KOPT-K1 (cell line): ENCODE data around the gene KLC1.

Experiments used
- H3K27ac ChIP-seq: fragments of 200-600 bp; sonication (generic); 2 replicates; pipeline ENCODE4 v1.5.1; 2016; ENCODE audit warnings: antibody characterized with exemption, mild to moderate bottlenecking, low read depth, low read length; ENCODE audit not compliant: poor library complexity, severe bottlenecking
- H3K36me3 ChIP-seq: fragments of 200-600 bp; sonication (generic); 2 replicates; pipeline ENCODE4 v1.5.1; 2017; ENCODE audit warnings: antibody characterized with exemption, mild to moderate bottlenecking, low read length, moderate library complexity; ENCODE audit not compliant: insufficient read depth
- H3K9me3 ChIP-seq: fragments of 200-600 bp; sonication (generic); 2 replicates; pipeline ENCODE4 v1.5.1; 2017; ENCODE audit warnings: antibody characterized with exemption, low read length, mild to moderate bottlenecking; ENCODE audit not compliant: insufficient read depth, poor library complexity, severe bottlenecking

The KLC1 gene

DNA sequence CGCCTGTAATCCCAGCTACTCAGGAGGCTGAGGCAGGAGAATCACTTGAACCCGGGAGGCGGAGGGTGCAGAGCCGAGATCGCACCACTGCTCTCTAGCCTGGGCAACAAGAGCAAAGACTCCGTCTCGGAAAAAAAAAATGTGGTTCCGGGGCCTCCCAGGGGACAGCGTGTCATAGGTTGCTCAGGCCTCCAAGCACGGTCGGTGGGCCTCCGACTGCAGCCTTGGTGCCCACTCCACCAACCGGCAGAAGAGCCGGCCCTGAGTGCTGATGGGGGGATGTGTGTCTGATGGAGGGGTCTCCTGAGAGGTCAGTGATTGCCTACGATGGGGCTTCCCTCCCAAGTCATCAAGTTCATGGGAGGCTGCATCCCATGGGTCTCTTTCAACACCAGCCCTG, 102.5 kb downstream of the KLC1 start:
- Histone ChIP-seq H3K9me3 (no peaks in the 10 kb centered on the region), H3K27ac (no peak overlapping the region), H3K36me3 (peaks cover 82% of the 10 kb centered on the region)

DNA sequence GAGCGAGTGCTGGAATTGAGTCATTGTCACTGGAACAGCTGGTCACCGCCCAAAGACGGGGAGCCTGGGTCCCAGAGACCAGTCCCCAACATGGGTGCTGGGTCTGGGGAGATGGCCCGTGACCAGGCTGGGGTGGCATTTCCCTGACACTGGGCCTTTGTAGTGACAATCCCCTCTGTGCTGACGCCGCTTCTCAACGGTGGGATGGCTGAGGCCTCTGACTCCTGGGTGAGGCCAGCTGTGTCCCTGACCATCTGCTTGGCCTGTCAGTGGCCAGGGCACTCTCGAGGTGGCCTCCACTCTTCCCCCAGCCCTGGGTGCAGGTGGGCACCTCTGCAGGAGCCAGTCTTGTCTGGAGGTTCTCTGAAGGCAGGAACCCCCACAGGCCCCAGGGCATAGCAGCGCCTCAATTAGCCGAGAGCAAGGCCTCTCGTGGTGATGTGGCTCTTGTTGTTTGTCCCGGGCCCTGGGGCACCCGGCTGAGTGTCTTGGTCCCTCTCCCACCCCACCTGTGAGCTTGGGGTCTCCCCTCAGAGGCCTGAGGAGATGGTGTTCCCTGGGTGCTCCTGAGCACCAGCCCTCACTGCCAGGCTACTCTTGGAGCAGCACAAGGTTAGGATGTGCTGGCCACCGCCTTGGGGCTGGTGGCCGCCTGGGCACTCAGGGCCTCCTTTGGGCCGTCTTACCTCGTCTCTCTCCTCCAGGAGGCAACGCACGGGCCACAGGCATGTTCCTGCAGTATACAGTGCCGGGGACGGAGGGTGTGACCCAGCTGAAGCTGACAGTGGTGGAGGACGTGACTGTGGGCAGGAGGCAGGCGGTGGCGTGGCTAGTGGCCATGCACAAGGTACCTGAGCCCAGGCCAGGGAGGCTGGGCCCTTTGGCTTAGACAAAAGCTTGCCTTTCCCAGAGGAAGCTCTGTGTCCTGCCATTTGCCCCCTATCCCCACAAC, 103.2 kb downstream of the KLC1 start:
- H3K27ac ChIP-seq = no peak overlapping the region
- peaks cover 79% of the 10 kb centered on the region for H3K36me3 ChIP-seq
- H3K9me3 ChIP-seq = no peaks in the 10 kb centered on the region

DNA sequence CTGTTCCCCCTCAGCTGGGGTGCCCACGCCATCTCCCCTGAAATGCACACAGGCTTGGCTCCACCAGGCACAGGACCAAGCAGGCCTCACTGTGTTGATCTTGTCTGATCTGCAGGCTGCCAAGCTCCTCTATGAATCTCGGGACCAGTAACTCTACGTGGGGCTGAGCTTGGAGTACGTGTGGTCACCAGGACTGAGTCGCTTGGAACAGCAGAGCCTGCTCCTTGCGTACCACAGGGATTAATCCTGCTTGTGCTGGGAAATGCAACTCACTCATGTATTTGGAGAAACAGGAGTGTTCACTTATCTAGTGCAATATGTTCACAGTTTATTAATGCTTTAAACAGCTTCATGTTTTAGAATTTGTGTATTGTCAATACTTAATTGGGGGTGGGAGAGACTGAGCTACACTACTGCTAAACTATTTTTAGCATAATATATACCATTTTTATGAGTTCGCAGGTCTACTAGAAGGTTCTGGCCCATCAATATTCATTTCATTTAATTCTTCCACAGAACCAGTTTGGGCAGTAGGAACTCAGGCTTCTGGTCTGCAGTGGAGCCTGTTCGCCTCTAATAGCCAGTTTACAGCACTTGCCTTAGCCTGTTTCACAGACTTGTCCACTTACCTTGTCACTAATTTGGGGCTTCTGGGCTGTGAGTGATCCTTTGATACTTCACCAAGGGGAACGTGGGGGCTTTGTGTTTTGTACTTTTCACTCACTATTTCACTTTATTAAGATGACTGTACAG, 104.0 kb downstream of the KLC1 start:
- H3K27ac ChIP-seq = no peak overlapping the region
- peaks cover 70% of the 10 kb centered on the region for H3K36me3 ChIP-seq
- H3K9me3 ChIP-seq = no peaks in the 10 kb centered on the region

DNA sequence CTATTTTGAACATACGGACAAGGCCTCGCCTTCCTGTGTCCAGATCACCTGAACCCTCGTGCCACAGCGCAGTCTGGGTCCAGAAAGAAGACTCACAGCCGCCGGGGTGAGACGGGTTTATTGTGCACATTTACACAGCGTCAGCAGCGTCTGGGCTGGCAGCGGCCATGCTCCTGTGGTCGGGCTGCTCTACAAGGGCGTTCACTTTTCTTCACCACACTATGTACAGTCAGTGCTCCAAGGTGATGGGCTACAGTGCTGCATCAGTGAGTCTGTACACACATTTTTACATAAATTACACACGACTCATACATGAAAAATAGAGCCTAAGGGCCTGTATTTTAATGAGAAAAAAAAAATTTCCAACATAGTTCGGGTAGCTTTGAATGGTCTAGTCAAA, 104.6 kb downstream of the KLC1 start:
- Histone ChIP-seq H3K36me3 (peaks cover 64% of the 10 kb centered on the region), H3K9me3 (no peaks in the 10 kb centered on the region), H3K27ac (no peak overlapping the region)

DNA sequence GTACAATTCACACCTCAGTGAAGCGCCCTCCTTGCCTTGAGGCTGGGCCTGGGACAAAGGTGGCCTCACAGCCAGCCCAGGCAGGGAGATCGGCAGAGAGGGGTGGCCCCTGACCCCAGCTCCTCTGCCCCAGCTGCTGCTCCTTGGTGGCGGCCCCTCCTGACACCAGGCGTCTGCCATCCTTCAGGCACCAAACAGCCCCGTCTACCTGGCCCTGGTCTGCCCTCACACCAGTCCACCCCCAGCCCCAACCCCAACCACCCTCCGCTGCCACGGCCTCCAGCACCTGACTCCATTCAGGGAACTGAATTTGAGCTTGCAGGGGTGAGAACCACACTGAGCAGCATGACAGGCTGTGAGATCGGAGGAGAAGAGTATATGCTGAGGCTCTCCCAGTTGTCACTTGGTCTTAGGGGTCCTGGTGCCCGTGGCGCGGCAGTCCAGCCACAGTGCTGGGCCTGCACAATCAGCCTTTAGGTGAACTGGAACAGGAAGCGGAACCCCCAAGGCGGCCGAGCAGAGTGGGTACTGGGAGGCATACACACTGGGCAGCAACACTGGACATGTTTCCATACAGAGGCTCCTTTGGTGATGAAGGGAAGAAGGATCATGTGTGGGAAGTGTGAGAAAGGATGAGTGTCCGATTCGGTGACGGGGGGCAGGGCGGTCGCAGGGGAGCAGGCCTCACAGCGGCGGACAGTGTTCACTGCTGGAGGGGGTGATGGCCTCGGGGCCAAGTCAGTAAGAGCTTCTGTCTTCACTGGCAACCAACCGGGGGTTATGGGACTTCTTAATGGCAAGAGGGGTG, 105.3 kb downstream of the KLC1 start:
- H3K9me3 ChIP-seq = no peaks in the 10 kb centered on the region
- H3K27ac ChIP-seq = no peak overlapping the region
- H3K36me3 ChIP-seq = peaks cover 58% of the 10 kb centered on the region

DNA sequence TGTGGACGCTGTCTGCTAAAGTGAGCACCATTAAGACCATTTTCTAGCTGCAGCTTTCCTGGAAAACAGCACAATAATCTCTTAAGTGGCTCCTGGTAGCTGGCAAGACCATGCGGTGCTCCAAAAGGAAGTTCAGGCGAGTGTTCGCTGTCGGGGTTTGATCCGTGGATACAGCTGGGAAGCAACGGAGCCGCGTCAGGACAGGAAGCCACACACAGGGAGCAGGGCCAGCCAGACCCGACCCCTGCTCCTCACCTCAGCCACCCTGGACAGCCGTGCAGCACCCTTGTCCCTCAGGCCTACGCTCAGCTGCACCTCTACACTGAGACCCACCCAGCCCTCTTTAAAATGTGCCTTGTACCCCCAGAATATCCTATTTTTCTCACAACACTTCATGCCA, 106.0 kb downstream of the KLC1 start:
- Histone ChIP-seq H3K9me3 (no peaks in the 10 kb centered on the region), H3K36me3 (peaks cover 50% of the 10 kb centered on the region), H3K27ac (no peak overlapping the region)

DNA sequence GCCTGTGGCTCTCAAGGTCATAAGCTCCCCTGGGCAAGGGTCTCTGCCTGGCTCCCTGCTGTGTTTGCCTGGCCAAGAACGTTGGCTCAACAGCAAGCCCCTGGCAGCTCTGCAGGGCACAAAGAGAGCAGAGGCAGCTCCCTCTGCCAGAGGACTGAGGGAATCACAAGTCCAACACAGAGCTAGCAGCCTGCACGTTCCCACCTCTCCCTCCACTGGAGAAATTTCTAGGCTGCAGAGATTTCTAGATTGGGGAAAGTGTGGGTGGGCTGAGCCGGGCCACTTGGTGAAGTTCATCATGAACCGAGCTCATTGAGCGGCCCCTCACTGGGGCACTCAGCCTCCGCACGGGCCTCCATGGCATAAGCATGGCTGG, 106.4 kb downstream of the KLC1 start:
- peaks cover 46% of the 10 kb centered on the region for H3K36me3 ChIP-seq
- H3K9me3 ChIP-seq = no peaks in the 10 kb centered on the region
- H3K27ac ChIP-seq = no peak overlapping the region

DNA sequence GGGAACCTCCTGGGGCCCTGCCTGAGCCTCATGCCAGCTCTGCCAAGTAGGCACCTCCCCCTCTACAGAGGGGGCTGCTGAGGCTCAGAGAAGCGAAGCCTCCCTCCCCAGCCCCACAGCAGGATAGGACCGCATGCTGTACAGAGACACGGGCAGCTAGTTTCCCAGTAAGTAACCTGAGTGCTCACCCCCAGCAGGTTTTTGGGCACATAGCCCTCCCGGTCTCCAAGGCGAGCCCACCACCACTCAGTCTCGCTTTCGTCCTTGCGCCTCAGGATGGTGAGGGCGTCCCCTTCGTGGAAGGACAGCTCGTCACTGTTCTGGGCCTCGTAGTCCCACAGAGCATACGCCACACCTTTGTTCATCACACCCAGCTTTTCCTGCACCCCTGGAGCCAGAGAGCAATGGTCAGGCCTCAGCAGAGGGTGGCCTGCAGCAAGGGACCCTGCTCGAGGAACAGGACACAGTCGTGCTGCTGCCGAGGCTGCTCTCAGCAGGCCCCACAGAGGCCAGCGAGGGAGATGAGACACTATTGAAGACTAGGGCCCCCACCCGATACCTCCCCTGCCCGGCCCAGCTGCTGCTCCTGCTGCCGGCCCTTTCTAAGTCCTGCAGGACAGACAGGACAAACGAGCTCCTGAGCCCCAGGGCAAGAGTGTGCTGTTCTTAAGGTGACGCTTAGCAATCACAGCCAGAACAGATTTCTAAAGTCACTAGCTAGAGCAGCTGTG, 107.0 kb downstream of the KLC1 start:
- Histone ChIP-seq H3K9me3 (no peaks in the 10 kb centered on the region), H3K36me3 (peaks cover 42% of the 10 kb centered on the region), H3K27ac (no peak overlapping the region)

DNA sequence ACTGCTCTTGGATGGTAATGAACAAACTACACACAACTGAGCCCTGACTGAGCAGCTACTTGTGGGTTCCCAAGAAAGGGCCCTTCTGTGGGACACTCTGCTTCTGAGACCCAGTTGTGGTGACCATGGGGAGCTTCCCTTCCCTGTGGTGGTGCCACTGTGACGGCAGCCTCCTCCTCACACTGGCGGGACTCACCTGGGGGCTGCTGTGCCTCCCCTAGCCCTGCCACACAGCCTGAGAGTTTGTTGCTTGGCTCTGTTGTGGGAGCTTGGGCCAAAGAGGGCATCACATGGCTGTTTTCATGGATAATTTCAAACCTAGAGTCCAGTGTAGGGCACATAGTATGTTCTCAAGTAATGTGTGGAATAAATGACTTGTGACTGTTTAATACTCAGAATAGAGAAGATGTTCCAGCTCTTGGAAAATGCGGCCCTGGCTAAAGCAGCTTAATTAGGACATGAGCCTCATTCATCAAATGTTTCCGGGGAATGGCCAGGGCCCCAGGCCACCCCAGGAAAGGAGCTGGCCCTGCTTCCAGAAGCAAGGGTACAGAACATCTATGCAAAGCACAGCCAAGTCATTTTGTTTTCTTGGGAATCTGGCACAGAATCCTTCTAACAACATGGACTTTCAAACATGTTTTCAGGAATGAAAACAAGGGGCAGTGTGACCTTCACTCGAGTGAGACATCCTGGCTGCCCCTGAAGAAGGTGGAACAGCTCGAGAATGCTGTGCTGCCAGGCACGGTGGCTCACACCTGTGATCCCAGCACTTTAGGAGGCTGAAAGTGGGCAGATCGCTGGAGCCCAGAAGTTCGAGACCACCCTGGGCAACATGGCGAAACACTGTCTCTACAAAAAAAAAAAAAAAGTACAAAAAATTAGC, 107.8 kb downstream of the KLC1 start:
- Histone ChIP-seq H3K9me3 (no peaks in the 10 kb centered on the region), H3K27ac (no peak overlapping the region), H3K36me3 (peaks cover 35% of the 10 kb centered on the region)

DNA sequence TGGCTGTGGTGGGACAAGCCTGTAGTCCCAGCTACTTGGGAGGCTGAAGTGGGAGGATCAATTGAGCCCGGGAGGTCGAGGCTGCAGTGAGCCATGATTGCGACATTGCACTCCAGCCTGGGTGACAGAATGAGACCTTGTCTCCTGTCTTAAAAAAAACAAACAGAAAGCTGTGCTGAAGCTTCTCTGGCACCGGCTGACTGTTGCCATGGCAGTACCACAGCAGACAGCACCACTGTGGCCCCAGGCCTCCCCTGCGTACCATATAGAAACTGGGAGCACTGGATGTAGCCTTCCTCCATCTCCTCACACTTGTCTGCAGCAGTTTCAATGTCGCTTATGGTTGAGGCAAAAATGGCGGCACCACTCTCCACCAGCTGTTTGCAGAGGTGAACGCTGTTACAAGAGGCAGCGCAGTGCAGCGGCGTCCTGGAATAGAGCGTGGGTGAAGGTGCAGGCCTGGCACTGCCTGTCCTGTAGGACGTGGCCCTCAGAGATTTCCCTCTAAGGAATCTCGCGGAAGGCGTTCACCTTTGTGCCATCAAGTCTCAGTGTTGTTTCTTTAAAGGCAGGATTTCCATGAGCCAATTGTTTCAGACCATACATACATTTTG, 108.5 kb downstream of the KLC1 start:
- Histone ChIP-seq H3K36me3 (peaks cover 27% of the 10 kb centered on the region), H3K27ac (no peak overlapping the region), H3K9me3 (no peaks in the 10 kb centered on the region)

DNA sequence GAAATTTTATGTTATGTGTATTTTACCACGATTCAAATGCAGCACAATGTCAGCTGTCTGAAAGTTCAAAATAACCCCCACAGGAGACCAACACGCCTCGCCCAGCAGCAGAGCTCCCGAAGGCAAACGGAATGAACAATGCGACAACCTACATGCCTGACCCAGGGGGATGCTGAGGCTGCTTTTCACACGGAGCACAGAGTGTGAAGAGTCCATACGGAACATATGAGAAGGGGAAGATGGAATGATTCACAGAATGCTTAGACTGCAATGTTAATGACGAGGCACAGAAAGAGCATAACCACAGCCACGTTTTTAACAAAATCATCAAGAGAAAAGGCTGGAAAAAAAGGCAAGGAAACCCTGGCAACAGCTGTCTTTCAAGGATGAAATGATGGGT, 109.2 kb downstream of the KLC1 start:
- Histone ChIP-seq H3K9me3 (no peaks in the 10 kb centered on the region), H3K36me3 (peaks cover 21% of the 10 kb centered on the region), H3K27ac (no peak overlapping the region)

DNA sequence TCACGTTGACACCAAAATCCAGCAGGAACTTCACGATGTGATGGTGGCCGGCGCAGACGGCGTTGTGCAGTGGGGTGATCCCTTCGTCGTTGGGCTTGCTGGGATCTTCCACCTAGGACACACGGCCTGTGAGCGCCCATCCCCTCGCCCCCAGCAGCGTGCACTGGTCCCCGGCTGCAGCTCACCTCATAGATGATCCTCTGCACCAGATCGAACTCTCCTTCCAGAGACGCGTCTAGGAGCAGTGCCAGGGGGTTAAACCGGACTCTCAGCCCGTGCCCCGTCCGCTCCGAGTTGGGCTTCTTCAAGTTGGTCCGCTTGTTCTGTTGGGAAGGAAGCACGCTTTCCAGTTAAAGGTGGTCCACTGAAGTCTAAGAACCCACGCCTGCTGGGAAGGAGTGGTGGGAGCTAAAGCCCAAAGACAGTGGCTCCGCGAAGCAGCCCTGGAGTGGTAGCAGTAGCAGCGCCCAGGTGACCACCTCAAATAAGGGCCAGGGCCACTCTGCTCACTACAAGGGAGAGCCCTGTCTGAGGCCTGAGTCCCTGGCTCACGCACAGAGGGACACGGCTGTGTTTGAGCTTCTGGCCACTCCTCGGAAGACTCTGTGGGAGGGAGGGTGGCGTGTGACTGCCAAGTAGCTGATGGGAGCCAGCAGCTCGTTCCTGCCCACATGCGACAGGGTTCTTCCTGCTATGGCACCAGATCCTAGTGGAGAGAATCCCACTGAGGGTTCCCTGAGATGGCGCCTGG, 109.9 kb downstream of the KLC1 start:
- Histone ChIP-seq H3K9me3 (no peaks in the 10 kb centered on the region), H3K36me3 (peaks cover 14% of the 10 kb centered on the region), H3K27ac (no peak overlapping the region)

DNA sequence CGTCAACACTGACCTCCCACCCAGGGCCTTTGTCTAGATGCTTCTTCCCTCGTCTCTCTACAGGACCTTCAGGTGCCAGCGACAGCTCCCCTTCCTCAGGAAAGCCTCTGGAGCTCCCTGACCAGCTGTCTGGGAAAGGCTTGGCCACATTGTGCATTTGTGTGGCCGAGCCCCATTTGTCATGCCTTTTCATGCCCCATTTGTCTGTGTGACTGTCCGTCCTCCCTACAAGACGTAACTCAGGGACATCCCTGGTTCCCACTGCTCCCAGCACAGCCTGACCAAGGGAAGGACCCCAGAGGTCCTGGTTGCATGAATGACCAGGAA, 110.4 kb downstream of the KLC1 start:
- Histone ChIP-seq H3K27ac (no peak overlapping the region), H3K36me3 (peaks cover 8% of the 10 kb centered on the region), H3K9me3 (no peaks in the 10 kb centered on the region)
